HG03175 (cell line): ENCODE measurements around the gene EAPP.
A peak's percentile ranks its signal among the peaks of the same experiment; 100 is the strongest.
"Not testable (repeated sequence)": the region's sequence is repeated elsewhere in the genome, so short reads cannot be mapped to it uniquely, and the experiment has no call there.

Experiments
- ATAC-seq: cut with Tn5 transposase; IDR thresholded peaks from one replicate; pipeline ENCODE4 v1.9.1; 2021; ENCODE audit warnings: mild to moderate bottlenecking, moderate library complexity; ENCODE audit not compliant: unreplicated experiment

EAPP gene

DNA sequence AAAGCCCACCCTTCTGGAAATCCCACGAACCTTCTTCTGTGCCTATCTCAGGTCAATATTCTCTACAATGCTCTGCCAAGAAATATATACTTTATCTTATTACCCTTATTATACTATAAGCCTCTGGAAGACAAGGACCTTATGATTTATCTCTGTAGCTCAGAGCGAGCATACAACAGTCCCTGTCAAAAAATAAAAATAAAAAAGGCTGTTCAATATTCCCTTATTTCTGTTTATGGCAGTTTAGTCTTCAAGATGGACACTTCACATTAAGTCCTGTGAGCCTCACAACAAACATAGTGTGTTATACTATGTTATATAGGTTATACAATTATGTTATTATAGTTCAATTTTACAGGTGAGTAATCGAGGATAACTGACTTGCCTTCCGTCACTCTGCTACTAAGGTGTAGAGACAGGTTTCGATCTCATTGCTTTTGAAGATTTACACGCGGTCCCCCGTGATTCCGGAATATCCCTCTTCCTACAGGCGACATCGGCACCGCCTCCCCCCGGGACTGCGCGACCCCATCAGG lies 562 bp downstream of the EAPP start:
- peak; percentile 10 for ATAC-seq

- not testable (repeated sequence) for ATAC-seq
Measured at GRCh38 chr14:34538096-34538495, 1.4 kb downstream of the EAPP start.

- no peak for ATAC-seq
Measured at GRCh38 chr14:34537677-34538009, 1.9 kb downstream of the EAPP start.

DNA sequence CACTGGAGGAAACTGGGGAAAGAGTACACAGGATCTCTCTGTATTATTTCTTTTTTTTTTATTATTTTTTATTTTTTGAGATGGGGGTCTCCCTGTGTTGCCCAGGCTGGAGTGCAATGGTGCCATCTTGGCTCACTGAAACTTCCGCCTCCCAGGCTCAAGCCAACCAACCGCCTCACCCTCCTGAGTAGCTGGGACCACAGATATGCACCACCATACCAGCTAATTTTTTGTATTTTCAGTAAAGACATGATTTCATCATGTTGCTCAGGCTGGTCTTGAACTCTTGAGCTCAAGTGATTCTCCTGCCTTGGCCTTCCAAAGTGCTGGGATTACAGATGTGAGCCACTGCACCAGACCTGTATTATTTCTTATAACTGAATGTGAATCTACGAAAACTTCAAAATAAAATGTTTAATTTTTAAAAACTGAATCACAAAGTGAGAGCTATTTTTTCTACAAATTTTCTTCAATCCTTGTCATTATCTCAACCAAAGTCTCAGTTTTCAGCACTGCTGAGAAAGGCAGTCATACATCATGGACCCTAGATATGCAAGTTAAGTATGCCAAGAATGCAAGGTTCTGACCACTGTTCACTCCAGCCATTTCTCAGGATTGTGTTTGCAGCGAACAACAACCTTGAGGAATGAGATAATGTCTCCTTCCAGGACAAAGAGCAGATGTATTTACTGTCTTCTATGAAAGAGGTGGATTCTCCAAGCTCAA lies 2.4 kb downstream of the EAPP start:
- ATAC-seq = no peak

DNA sequence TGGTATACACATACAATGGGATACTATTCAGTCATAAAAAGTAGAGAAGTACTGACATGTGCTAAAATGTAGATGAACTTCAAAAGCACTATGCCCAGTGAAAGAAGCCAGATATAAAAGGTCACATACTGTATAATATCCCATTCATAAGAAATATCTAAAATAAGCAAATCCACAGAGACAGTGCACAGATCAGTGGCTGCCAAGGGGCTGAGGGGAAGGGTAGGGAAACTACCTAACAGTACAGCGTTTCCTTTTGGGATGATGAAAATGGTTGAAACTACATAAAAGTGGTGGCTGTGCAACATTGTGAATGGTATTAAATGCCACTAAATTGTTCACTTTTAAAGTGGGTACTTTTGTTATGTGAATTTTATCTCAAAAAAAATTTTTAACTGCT lies 11.9 kb downstream of the EAPP start:
- no peak for ATAC-seq

DNA sequence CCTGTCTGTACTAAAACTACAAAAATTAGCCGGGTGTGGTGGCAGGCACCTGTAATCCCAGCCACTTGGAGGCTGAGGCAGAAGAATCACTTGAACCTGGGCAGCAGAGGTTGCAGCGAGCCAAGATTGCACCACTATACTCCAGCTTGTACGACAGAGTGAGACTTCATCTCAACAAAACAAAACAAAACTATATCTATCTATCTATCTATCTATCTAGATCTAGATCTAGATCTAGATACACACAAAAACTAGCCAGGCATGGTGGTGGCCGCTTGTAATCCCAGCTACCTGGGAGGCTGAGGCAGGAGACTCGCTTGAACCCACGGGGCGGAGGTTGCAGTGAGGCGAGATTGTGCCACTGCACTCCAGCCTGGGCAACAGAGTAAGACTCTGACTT lies 15.3 kb downstream of the EAPP start:
- not testable (repeated sequence) for ATAC-seq

- ATAC-seq = no peak
Measured at GRCh38 chr14:34522496-34522895, 17.0 kb downstream of the EAPP start.

GRCh38 chr14:34521071-34521470 lies 18.4 kb downstream of the EAPP start:
- not testable (repeated sequence) for ATAC-seq

- ATAC-seq = not testable (repeated sequence)
Measured at GRCh38 chr14:34520304-34520970, 19.1 kb downstream of the EAPP start.

DNA sequence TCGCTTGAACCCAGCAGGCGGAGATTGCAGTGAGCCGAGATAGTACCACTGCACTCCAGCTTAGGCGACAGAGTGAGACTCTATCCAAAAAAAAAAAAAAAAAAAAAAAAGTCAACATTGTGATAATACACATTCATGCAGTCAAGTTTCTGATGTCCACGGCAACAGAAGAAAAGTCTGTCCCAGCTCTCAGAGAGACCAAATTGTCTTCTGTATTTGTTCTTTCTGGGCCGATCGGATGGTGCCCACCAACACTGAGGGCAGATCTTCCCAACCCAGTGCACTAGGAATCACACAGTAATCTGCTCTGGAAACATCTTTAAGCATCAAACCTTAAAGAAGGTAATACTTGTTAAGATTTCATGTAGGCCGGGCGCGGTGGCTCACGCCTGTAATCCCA lies 31.6 kb downstream of the EAPP start:
- ATAC-seq = no peak

GRCh38 chr14:34507459-34507858 lies 32.0 kb downstream of the EAPP start:
- ATAC-seq = no peak

DNA sequence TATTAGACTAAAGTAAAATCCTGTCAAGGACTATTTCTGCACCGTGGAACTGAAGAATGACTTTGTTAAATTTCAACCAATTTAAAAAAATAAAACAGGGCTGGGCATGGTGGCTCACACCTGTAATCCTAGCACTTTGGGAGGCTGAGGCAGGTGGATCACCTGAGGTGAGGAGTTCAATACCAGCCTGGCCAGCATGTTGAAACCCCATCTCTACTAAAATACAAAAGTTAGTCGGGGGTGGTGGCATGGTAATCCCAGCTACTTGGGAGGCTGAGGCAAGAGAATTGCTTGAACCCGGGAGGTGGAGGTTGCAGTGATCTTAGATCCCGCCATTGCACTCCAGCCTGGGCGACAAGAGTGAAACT lies 34.4 kb downstream of the EAPP start:
- ATAC-seq = not testable (repeated sequence)

GRCh38 chr14:34504027-34504426 lies 35.5 kb downstream of the EAPP start:
- not testable (repeated sequence) for ATAC-seq

DNA sequence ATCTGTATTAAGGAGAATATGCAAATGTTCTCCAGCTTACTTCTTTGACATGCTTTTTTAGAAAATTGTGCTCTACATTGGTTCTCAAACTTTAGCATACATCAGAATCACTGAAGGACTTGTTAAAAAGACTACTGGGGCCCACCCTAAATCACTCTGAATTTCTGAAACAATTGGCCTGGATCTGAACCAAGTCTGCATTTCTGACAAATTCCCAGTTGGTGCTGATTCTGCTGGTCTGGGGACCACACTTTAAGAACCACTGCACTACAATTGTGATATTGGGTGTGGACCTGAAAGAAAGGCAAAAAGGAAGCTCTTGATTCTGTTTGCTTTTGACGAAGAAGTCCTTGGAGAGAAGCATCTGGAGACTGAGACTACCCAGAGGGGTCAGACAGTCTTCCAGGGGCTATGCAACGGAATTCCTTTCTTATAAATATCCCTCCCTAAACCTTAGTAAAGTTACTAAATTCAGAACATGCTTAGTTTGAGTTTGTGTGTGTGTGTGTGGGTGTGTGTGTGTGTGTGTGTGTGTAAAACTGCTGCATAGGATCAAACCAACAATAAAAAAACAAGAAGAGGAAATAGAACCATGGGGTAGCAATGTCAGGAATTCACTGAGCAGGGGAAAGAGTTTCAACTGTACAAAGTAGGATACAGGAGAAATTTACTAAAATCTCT lies 36.8 kb downstream of the EAPP start:
- ATAC-seq = no peak

GRCh38 chr14:34502001-34502400 lies 37.5 kb downstream of the EAPP start:
- no peak for ATAC-seq

DNA sequence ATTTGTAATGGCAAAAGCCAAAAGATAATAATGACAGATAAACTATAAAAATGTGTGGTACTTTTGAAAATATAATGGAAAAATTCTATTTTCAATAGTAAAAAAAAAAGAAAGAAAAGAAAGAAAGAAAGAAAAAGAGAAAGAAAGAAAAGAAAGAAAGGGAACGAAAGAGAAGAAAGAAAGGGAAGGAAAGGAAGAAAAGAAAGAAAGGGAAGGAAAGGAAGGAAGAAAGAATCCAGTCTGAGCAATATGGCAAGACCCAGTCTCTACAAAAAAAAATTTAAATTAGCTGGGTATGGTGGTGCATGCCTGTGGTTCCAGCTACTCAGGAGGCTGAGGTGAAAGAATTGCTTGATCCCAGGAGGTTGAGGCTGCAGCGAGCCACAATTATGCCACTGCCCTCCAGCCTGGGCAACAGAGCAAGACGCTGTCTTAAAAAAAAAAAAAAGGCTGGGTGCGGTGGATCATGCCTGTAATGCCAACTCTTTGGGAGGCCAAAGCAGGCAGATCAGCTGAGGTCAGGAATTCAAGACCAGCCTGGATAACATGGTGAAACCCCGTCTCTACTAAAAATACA lies 38.4 kb downstream of the EAPP start:
- no peak for ATAC-seq

GRCh38 chr14:34498684-34499412 lies 40.7 kb downstream of the EAPP start:
- no peak for ATAC-seq

GRCh38 chr14:34496679-34497513 lies 42.6 kb downstream of the EAPP start:
- no peak for ATAC-seq

- no peak for ATAC-seq
Measured at GRCh38 chr14:34496007-34496678, 43.4 kb downstream of the EAPP start.
